ENCODE data around the gene GREB1L.

GREB1L gene

DNA sequence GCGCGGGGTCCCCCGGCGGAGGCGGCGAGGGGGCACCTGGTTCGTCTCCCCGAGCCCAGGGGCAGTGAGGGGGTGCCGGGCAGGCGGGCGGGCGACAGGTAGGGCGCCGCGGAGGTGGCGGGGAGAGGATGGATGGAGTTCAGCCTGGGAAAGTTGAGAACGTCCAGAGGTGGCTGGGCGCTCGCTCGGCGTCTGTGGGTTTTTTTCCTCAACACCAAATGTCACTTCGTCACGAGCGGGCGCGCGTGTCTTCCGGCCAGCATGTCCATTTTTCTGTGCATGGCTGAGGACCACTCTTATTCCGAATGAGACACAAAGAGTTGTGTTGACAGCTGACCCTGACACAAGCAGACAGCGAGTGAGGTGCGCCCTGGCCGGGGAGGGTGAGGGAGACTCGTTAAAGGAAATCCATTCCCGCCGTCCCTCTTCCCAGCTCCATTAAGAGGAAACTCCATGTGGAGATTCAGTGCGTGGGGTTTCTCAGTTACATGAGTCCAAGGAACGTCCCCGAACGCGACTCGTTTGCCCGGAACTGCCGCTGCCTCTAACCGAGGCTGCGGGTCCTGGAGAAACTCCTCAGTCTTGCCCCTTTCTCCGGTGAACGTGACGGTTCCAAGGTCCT is 859 bp downstream of the GREB1L start:
- Histone ChIP-seq H3K9me3 (ENCODE audit: insufficient read depth, low read length) (no peaks in the 10 kb centered on the region), H3K9ac (ENCODE audit: insufficient read length, low read depth) (peak overlapping the region; percentile 82), H3K36me3 (ENCODE audit: insufficient read depth, insufficient read length, low read length) (no peaks in the 10 kb centered on the region), H3K4me1 (ENCODE audit: insufficient read depth, insufficient read length) (no peaks in the 10 kb centered on the region), H3K27me3 (ENCODE audit: insufficient read depth, insufficient read length) (peaks cover 55% of the 10 kb centered on the region), H3K4me3 (ENCODE audit: insufficient read length, low read depth) (peak overlapping the region; percentile 62)
- no peak for DNase-seq (ENCODE audit: low read depth, low spot score)
- TF ChIP-seq SUZ12 (IDR thresholded peaks at IDR 0.05; ENCODE audit: extremely low read depth, insufficient read depth, insufficient read length) (peak; percentile 71), YY1 (IDR thresholded peaks at IDR 0.05; ENCODE audit: insufficient read depth, insufficient read length) (no peak)

- H3K4me1 ChIP-seq (ENCODE audit: insufficient read depth, insufficient read length), result no peaks in the 10 kb centered on the region
- H3K9me3 ChIP-seq (ENCODE audit: insufficient read depth, low read length), result no peaks in the 10 kb centered on the region
- H3K36me3 ChIP-seq (ENCODE audit: insufficient read depth, insufficient read length, low read length), result no peaks in the 10 kb centered on the region
- TF ChIP-seq YY1 (IDR thresholded peaks at IDR 0.05; ENCODE audit: insufficient read depth, insufficient read length) (no peak), ZNF274 (IDR thresholded peaks at IDR 0.05; ENCODE audit: low read depth, low read length) (no peak)
- no peak overlapping the region for H3K9ac ChIP-seq (ENCODE audit: insufficient read length, low read depth)
- no peak overlapping the region for H3K4me3 ChIP-seq (ENCODE audit: insufficient read length, low read depth)
- no peak for DNase-seq (ENCODE audit: low read depth, low spot score)
- H3K27me3 ChIP-seq (ENCODE audit: insufficient read depth, insufficient read length), result no peaks in the 10 kb centered on the region
These were observed 12.5 kb downstream of the GREB1L start for GRCh38 chr18:21254576-21254975.

DNA sequence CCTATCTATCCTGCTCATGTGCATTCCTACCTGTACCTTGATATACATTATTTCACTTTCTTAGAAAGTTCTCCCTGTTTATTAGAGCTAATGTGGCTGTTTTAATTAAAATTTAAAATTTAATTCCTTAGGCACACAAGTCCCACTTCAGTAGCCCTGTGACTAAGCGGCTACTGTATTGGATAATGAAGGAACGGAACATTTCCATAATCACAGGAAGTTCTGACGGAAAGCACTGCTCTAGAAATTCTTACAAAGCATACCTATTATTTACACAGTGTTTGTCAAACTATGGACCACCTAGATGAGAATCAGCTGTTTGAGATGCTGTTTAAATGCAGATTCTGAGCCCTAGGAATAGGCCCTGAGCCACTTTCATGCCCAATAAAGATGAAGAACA is 13.2 kb downstream of the GREB1L start:
- H3K9me3 ChIP-seq (ENCODE audit: insufficient read depth, low read length), result no peaks in the 10 kb centered on the region
- TF ChIP-seq SUZ12 (IDR thresholded peaks at IDR 0.05; ENCODE audit: extremely low read depth, insufficient read depth, insufficient read length) (no peak), ZNF274 (IDR thresholded peaks at IDR 0.05; ENCODE audit: low read depth, low read length) (no peak), YY1 (IDR thresholded peaks at IDR 0.05; ENCODE audit: insufficient read depth, insufficient read length) (no peak)

DNA sequence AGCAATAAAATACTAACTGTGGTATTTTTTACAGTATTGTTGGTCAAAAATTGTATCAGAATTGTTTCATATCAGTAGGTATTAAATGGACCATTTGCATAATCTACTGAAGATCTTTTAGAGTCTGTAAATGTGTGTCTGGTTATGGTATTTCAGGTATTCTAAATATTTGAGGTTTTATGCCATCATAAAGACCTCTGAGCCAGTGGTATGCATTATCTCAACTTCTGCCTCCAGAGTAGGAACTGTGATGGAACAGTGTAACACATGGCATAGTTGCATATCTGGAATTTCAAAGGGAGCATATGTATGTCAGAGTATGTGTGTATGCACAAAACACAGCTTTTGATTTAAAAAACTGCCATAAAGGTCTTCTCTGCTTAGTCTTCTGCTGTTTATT is 15.4 kb downstream of the GREB1L start:
- Histone ChIP-seq H3K9me3 (ENCODE audit: insufficient read depth, low read length) (no peaks in the 10 kb centered on the region), H3K36me3 (ENCODE audit: insufficient read depth, insufficient read length, low read length) (no peaks in the 10 kb centered on the region), H3K4me3 (ENCODE audit: insufficient read length, low read depth) (no peak overlapping the region), H3K27me3 (ENCODE audit: insufficient read depth, insufficient read length) (no peaks in the 10 kb centered on the region), H3K9ac (ENCODE audit: insufficient read length, low read depth) (no peak overlapping the region), H3K4me1 (ENCODE audit: insufficient read depth, insufficient read length) (no peaks in the 10 kb centered on the region)
- TF ChIP-seq YY1 (IDR thresholded peaks at IDR 0.05; ENCODE audit: insufficient read depth, insufficient read length) (no peak), SUZ12 (IDR thresholded peaks at IDR 0.05; ENCODE audit: extremely low read depth, insufficient read depth, insufficient read length) (no peak), ZNF274 (IDR thresholded peaks at IDR 0.05; ENCODE audit: low read depth, low read length) (no peak)
- no peak for DNase-seq (ENCODE audit: low read depth, low spot score)

More for the DNA sequence above, 13.2 kb downstream of the GREB1L start:
- no peaks in the 10 kb centered on the region for H3K4me1 ChIP-seq (ENCODE audit: insufficient read depth, insufficient read length)
- no peaks in the 10 kb centered on the region for H3K36me3 ChIP-seq (ENCODE audit: insufficient read depth, insufficient read length, low read length)
- H3K27me3 ChIP-seq (ENCODE audit: insufficient read depth, insufficient read length), result no peaks in the 10 kb centered on the region
- H3K4me3 ChIP-seq (ENCODE audit: insufficient read length, low read depth), result no peak overlapping the region
- H3K9ac ChIP-seq (ENCODE audit: insufficient read length, low read depth), result no peak overlapping the region
- DNase-seq (ENCODE audit: low read depth, low spot score), result no peak

GRCh38 chr18:21260621-21261020 is 18.6 kb downstream of the GREB1L start:
- no peak for DNase-seq (ENCODE audit: low read depth, low spot score)
- H3K9ac ChIP-seq (ENCODE audit: insufficient read length, low read depth), result no peak overlapping the region
- no peaks in the 10 kb centered on the region for H3K27me3 ChIP-seq (ENCODE audit: insufficient read depth, insufficient read length)
- H3K9me3 ChIP-seq (ENCODE audit: insufficient read depth, low read length), result no peaks in the 10 kb centered on the region
- H3K4me3 ChIP-seq (ENCODE audit: insufficient read length, low read depth), result no peak overlapping the region
- H3K36me3 ChIP-seq (ENCODE audit: insufficient read depth, insufficient read length, low read length), result no peaks in the 10 kb centered on the region
- no peak for TF ChIP-seq YY1 (IDR thresholded peaks at IDR 0.05; ENCODE audit: insufficient read depth, insufficient read length)
- no peak for TF ChIP-seq ZNF274 (IDR thresholded peaks at IDR 0.05; ENCODE audit: low read depth, low read length)
- no peak for TF ChIP-seq SUZ12 (IDR thresholded peaks at IDR 0.05; ENCODE audit: extremely low read depth, insufficient read depth, insufficient read length)
- H3K4me1 ChIP-seq (ENCODE audit: insufficient read depth, insufficient read length), result no peaks in the 10 kb centered on the region

DNA sequence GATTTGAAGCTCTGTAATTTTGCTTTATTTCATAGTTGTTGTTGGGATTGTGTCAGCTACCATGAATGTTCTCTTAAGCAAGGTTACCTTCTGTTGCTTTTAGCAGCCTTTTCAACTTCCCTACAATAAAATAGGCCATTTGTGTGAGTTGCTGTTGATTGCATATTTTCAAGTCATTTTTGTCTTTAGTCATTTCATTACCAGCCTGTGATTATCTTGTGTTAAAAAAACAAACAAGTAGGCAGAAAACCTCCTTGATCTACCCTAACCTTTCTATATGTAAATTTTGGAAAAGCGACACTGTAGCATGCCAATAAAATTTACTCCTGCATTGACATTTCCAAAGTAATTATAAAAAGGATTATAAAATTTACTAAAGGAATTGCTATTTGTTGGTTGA is 19.3 kb downstream of the GREB1L start:
- Histone ChIP-seq H3K4me3 (ENCODE audit: insufficient read length, low read depth) (no peak overlapping the region), H3K27me3 (ENCODE audit: insufficient read depth, insufficient read length) (no peaks in the 10 kb centered on the region), H3K36me3 (ENCODE audit: insufficient read depth, insufficient read length, low read length) (no peaks in the 10 kb centered on the region), H3K9ac (ENCODE audit: insufficient read length, low read depth) (no peak overlapping the region), H3K9me3 (ENCODE audit: insufficient read depth, low read length) (no peaks in the 10 kb centered on the region), H3K4me1 (ENCODE audit: insufficient read depth, insufficient read length) (no peaks in the 10 kb centered on the region)
- no peak for DNase-seq (ENCODE audit: low read depth, low spot score)
- TF ChIP-seq ZNF274 (IDR thresholded peaks at IDR 0.05; ENCODE audit: low read depth, low read length) (no peak), SUZ12 (IDR thresholded peaks at IDR 0.05; ENCODE audit: extremely low read depth, insufficient read depth, insufficient read length) (no peak), YY1 (IDR thresholded peaks at IDR 0.05; ENCODE audit: insufficient read depth, insufficient read length) (no peak)

GRCh38 chr18:21262244-21262643 is 20.2 kb downstream of the GREB1L start:
- Histone ChIP-seq H3K9ac (ENCODE audit: insufficient read length, low read depth) (no peak overlapping the region), H3K36me3 (ENCODE audit: insufficient read depth, insufficient read length, low read length) (no peaks in the 10 kb centered on the region), H3K4me1 (ENCODE audit: insufficient read depth, insufficient read length) (no peaks in the 10 kb centered on the region), H3K9me3 (ENCODE audit: insufficient read depth, low read length) (no peaks in the 10 kb centered on the region), H3K4me3 (ENCODE audit: insufficient read length, low read depth) (no peak overlapping the region), H3K27me3 (ENCODE audit: insufficient read depth, insufficient read length) (no peaks in the 10 kb centered on the region)
- TF ChIP-seq ZNF274 (IDR thresholded peaks at IDR 0.05; ENCODE audit: low read depth, low read length), result no peak
- no peak for DNase-seq (ENCODE audit: low read depth, low spot score)

DNA sequence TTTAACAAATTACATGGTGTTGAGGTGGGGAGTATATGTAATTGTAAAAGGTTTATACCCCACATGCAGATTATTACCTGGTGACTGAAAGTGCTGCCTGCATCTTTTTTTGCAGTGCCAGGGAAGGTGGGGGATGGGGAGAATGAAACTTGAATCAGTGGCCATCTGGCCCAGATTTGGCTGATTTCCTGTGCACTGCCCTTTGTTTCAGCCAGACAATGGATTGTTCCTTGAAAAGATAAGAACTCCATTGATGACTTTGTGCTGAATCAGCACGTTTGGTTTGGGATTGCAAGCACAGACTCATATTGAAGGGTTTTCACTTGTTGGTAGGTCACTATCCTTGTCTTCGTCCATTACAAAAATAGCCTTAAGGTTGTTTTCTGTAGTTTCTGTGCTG is 20.9 kb downstream of the GREB1L start:
- H3K36me3 ChIP-seq (ENCODE audit: insufficient read depth, insufficient read length, low read length), result no peaks in the 10 kb centered on the region
- DNase-seq (ENCODE audit: low read depth, low spot score), result no peak
- no peak for TF ChIP-seq SUZ12 (IDR thresholded peaks at IDR 0.05; ENCODE audit: extremely low read depth, insufficient read depth, insufficient read length)
- no peak for TF ChIP-seq YY1 (IDR thresholded peaks at IDR 0.05; ENCODE audit: insufficient read depth, insufficient read length)
- TF ChIP-seq ZNF274 (IDR thresholded peaks at IDR 0.05; ENCODE audit: low read depth, low read length), result no peak
- H3K27me3 ChIP-seq (ENCODE audit: insufficient read depth, insufficient read length), result no peaks in the 10 kb centered on the region
- H3K9ac ChIP-seq (ENCODE audit: insufficient read length, low read depth), result no peak overlapping the region
- H3K9me3 ChIP-seq (ENCODE audit: insufficient read depth, low read length), result no peaks in the 10 kb centered on the region
- no peak overlapping the region for H3K4me3 ChIP-seq (ENCODE audit: insufficient read length, low read depth)
- H3K4me1 ChIP-seq (ENCODE audit: insufficient read depth, insufficient read length), result no peaks in the 10 kb centered on the region
